Measurements from ENCODE around the gene SPDYC.
A peak's percentile ranks its signal among the peaks of the same experiment; 100 is the strongest.

SPDYC gene

DNA sequence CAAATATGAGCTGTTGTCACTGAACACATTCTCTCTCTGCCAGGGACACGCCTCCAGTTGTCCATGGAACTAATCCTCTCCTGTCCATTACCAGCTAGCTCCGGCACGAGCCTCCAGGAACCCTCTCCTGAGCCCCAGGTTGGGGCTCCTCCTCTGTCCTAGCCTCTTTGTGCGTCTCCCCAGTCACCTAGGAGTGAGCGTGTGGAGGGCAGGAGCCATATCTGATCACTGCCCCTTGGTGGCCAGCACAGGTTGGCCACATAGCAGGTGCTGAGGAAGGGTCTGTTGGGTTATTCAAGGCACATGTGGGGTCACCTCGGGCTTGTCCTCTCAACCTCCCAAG lies 38.2 kb upstream of the SPDYC start:
- no peak for DNase-seq (ENCODE audit: low spot score)
- Histone ChIP-seq H3K4me1 (ENCODE audit: insufficient read depth, poor library complexity, severe bottlenecking) (peaks cover 3% of the 10 kb centered on the region), H3K27me3 (ENCODE audit: insufficient read depth, poor library complexity, severe bottlenecking) (no peaks in the 10 kb centered on the region), H3K36me3 (ENCODE audit: low read depth) (peaks cover 55% of the 10 kb centered on the region), H3K27ac (ENCODE audit: poor library complexity, severe bottlenecking) (no peak overlapping the region), H3K4me3 (ENCODE audit: severe bottlenecking) (no peak overlapping the region), H3K9me3 (ENCODE audit: severe bottlenecking) (no peaks in the 10 kb centered on the region)
- no peak for TF ChIP-seq CTCF (IDR thresholded peaks at IDR 0.05; ENCODE audit: poor library complexity, severe bottlenecking)
- no peak for ATAC-seq (ENCODE audit: low read depth)

- H3K4me1 ChIP-seq (ENCODE audit: insufficient read depth, poor library complexity, severe bottlenecking) = peaks cover 3% of the 10 kb centered on the region
- peaks cover 50% of the 10 kb centered on the region for H3K36me3 ChIP-seq (ENCODE audit: low read depth)
- no peak overlapping the region for H3K27ac ChIP-seq (ENCODE audit: poor library complexity, severe bottlenecking)
- TF ChIP-seq CTCF (IDR thresholded peaks at IDR 0.05; ENCODE audit: poor library complexity, severe bottlenecking) = no peak
- H3K27me3 ChIP-seq (ENCODE audit: insufficient read depth, poor library complexity, severe bottlenecking) = no peaks in the 10 kb centered on the region
- ATAC-seq (ENCODE audit: low read depth) = no peak
- no peak overlapping the region for H3K4me3 ChIP-seq (ENCODE audit: severe bottlenecking)
- no peak for DNase-seq (ENCODE audit: low spot score)
- no peaks in the 10 kb centered on the region for H3K9me3 ChIP-seq (ENCODE audit: severe bottlenecking)
Measured at GRCh38 chr11:65132238-65132987, 37.6 kb upstream of the SPDYC start.

GRCh38 chr11:65132988-65133700 lies 36.9 kb upstream of the SPDYC start:
- Histone ChIP-seq H3K9me3 (ENCODE audit: severe bottlenecking) (no peaks in the 10 kb centered on the region), H3K36me3 (ENCODE audit: low read depth) (peaks cover 46% of the 10 kb centered on the region), H3K27me3 (ENCODE audit: insufficient read depth, poor library complexity, severe bottlenecking) (no peaks in the 10 kb centered on the region), H3K4me3 (ENCODE audit: severe bottlenecking) (peak overlapping the region; percentile 69), H3K4me1 (ENCODE audit: insufficient read depth, poor library complexity, severe bottlenecking) (peaks cover 3% of the 10 kb centered on the region), H3K27ac (ENCODE audit: poor library complexity, severe bottlenecking) (peak overlapping the region; percentile 88)
- TF ChIP-seq CTCF (IDR thresholded peaks at IDR 0.05; ENCODE audit: poor library complexity, severe bottlenecking) = no peak
- ATAC-seq (ENCODE audit: low read depth) (peak; percentile 44), DNase-seq (ENCODE audit: low spot score) (peak; percentile 86)

DNA sequence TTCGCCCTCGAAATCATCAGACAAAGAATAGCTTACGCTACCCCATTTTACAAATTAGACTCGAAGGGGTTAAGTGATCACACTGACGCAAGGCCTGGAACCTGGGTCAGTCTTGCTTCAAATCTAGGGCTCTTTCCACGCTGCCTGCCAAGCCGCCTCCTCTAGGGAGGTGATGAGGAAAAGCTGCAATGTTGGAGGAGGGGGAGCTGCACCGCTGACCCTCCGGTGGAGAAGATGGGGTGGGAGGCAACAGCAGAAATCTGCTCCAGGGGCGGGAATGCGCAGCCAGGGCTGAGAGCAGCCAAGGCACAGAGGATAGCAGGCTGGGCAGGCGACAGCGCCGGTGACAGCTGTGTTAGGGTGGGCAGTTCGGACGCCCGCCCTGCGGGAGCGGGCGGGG lies 36.3 kb upstream of the SPDYC start:
- DNase-seq (ENCODE audit: low spot score) (no peak), ATAC-seq (ENCODE audit: low read depth) (no peak)
- no peaks in the 10 kb centered on the region for H3K27me3 ChIP-seq (ENCODE audit: insufficient read depth, poor library complexity, severe bottlenecking)
- peaks cover 40% of the 10 kb centered on the region for H3K36me3 ChIP-seq (ENCODE audit: low read depth)
- no peaks in the 10 kb centered on the region for H3K9me3 ChIP-seq (ENCODE audit: severe bottlenecking)
- peaks cover 4% of the 10 kb centered on the region for H3K4me1 ChIP-seq (ENCODE audit: insufficient read depth, poor library complexity, severe bottlenecking)
- no peak for TF ChIP-seq CTCF (IDR thresholded peaks at IDR 0.05; ENCODE audit: poor library complexity, severe bottlenecking)
- H3K27ac ChIP-seq (ENCODE audit: poor library complexity, severe bottlenecking) = peak overlapping the region; percentile 88
- peak overlapping the region; percentile 69 for H3K4me3 ChIP-seq (ENCODE audit: severe bottlenecking)
